ENCODE results near the gene CSMD2. TPM values are rescaled to one million over a fixed set of nuclear protein-coding genes. Genes with fewer than 3 reads are reported as not detected.

CSMD2 gene
- total RNA-seq, 1 donor from 2014 or later: 2.1 TPM

- no peak overlapping the region for H3K27ac Mint-ChIP-seq (ENCODE audit: unreplicated experiment)
These were observed 94.7 kb downstream of the CSMD2 start for GRCh38 chr1:34070201-34070836.

GRCh38 chr1:34066981-34067603 is 97.9 kb downstream of the CSMD2 start:
- H3K4me3 Mint-ChIP-seq (ENCODE audit: unreplicated experiment): no peak overlapping the region
- H3K9me3 Mint-ChIP-seq (ENCODE audit: unreplicated experiment): no peaks in the 10 kb centered on the region
- no peaks in the 10 kb centered on the region for H3K27me3 Mint-ChIP-seq (ENCODE audit: unreplicated experiment)
- peaks cover 3% of the 10 kb centered on the region for H3K4me1 Mint-ChIP-seq (ENCODE audit: unreplicated experiment)
- TF ChIP-seq CTCF (IDR thresholded peaks at IDR 0.05; ENCODE audit: unreplicated experiment): no peak
- DNase-seq (ENCODE audit: low spot score): no peak
- H3K27ac Mint-ChIP-seq (ENCODE audit: unreplicated experiment): no peak overlapping the region
- no peaks in the 10 kb centered on the region for H3K36me3 Mint-ChIP-seq (ENCODE audit: low read depth, unreplicated experiment)

More at GRCh38 chr1:34070201-34070836, 94.7 kb downstream of the CSMD2 start:
- Mint-ChIP-seq H3K4me3 (ENCODE audit: unreplicated experiment) (no peak overlapping the region), H3K4me1 (ENCODE audit: unreplicated experiment) (peaks cover 3% of the 10 kb centered on the region), H3K36me3 (ENCODE audit: low read depth, unreplicated experiment) (no peaks in the 10 kb centered on the region), H3K9me3 (ENCODE audit: unreplicated experiment) (no peaks in the 10 kb centered on the region), H3K27me3 (ENCODE audit: unreplicated experiment) (no peaks in the 10 kb centered on the region)
- no peak for TF ChIP-seq CTCF (IDR thresholded peaks at IDR 0.05; ENCODE audit: unreplicated experiment)
- DNase-seq (ENCODE audit: low spot score): no peak

- Mint-ChIP-seq H3K4me1 (ENCODE audit: unreplicated experiment) (peaks cover 3% of the 10 kb centered on the region), H3K36me3 (ENCODE audit: low read depth, unreplicated experiment) (no peaks in the 10 kb centered on the region), H3K9me3 (ENCODE audit: unreplicated experiment) (no peaks in the 10 kb centered on the region), H3K27me3 (ENCODE audit: unreplicated experiment) (no peaks in the 10 kb centered on the region), H3K27ac (ENCODE audit: unreplicated experiment) (no peak overlapping the region), H3K4me3 (ENCODE audit: unreplicated experiment) (no peak overlapping the region)
- DNase-seq (ENCODE audit: low spot score): no peak
- TF ChIP-seq CTCF (IDR thresholded peaks at IDR 0.05; ENCODE audit: unreplicated experiment): no peak
These were observed 98.9 kb downstream of the CSMD2 start for GRCh38 chr1:34066166-34066565.

GRCh38 chr1:34065498-34065897 is 99.5 kb downstream of the CSMD2 start:
- DNase-seq (ENCODE audit: low spot score): no peak
- Mint-ChIP-seq H3K9me3 (ENCODE audit: unreplicated experiment) (no peaks in the 10 kb centered on the region), H3K27me3 (ENCODE audit: unreplicated experiment) (no peaks in the 10 kb centered on the region), H3K4me1 (ENCODE audit: unreplicated experiment) (peaks cover 3% of the 10 kb centered on the region), H3K4me3 (ENCODE audit: unreplicated experiment) (no peak overlapping the region), H3K36me3 (ENCODE audit: low read depth, unreplicated experiment) (no peaks in the 10 kb centered on the region), H3K27ac (ENCODE audit: unreplicated experiment) (no peak overlapping the region)
- TF ChIP-seq CTCF (IDR thresholded peaks at IDR 0.05; ENCODE audit: unreplicated experiment): no peak

- Mint-ChIP-seq H3K27me3 (ENCODE audit: unreplicated experiment) (no peaks in the 10 kb centered on the region), H3K27ac (ENCODE audit: unreplicated experiment) (no peak overlapping the region), H3K4me3 (ENCODE audit: unreplicated experiment) (no peak overlapping the region), H3K36me3 (ENCODE audit: low read depth, unreplicated experiment) (no peaks in the 10 kb centered on the region), H3K9me3 (ENCODE audit: unreplicated experiment) (no peaks in the 10 kb centered on the region), H3K4me1 (ENCODE audit: unreplicated experiment) (peaks cover 2% of the 10 kb centered on the region)
- no peak for TF ChIP-seq CTCF (IDR thresholded peaks at IDR 0.05; ENCODE audit: unreplicated experiment)
- DNase-seq (ENCODE audit: low spot score): no peak
These were observed 104.1 kb downstream of the CSMD2 start for GRCh38 chr1:34060901-34061415.

Measured in endothelial cell (in vitro differentiated cells).